GM18861 (cell line): Measurements from ENCODE around the gene ANKRD11.
"Not testable (repeated sequence)": the region's sequence is repeated elsewhere in the genome, so short reads cannot be mapped to it uniquely, and the experiment has no call there.

Experiments
- ATAC-seq: cut with Tn5 transposase; IDR thresholded peaks from one replicate; pipeline ENCODE4 v1.9.1; 2021; ENCODE audit not compliant: unreplicated experiment

Gene ANKRD11

DNA sequence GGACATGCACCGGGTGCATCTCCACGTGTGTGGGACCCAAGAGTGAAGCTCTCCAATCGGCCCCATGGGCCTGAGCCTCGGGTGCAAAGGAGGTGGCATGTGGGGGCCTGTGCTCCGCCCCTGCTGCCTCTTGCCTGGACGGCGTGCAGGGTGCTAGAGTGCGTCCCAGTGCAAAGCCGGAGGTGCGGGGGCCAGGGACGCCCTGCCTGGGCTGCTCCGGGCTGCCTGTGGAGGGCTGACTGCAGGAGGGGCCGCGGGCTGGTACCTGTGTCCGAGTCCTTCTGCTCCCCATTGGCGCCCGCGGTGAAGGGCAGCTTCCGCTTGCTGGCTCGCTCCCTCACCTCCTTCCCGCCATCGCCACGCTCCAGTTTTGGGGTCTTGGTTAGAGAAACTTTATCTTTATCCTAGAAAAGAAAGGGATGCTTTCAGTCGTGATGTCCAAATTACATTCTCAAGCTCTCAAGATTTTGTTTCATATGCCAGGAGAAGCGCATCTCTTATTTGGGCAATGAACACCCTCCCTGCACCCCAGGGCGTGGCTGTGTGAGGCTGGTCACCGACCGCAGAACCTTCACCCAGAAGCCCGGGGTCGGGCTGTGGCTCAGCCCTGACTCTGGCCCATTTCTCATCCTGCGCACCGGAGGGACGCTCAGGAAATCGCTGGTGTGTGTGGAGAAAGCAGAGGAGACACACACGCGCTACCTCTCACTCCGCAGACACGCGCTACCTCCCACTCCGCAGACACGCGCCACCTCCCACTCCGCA lies 185.2 kb downstream of the ANKRD11 start:
- ATAC-seq: no peak

DNA sequence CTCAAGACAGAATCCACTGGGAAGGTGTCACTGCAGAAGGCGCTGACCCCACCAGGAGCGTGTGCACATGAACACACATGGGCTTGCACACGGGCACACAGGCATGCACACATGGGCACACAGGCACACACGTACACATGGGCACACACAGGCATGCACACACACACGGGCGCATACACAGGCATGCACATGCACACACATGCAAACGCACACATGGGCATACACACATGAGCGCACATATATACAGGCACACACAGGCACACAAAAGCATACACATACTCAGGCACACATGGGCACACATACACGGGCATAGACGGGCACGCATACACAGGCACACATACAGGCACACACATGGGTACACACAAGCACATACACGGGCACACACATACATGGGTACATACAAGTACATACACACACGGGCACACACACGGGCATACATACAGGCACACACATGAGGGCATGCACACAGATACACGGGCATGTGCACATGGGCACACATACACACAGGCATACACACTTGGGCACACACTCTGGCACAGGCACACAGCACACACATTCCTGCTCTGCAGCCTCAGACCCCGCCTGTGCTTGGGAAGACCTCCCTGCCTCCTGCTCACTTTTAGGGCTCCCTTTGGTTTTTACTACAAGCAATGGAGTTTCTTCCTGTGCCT lies 186.0 kb downstream of the ANKRD11 start:
- ATAC-seq: no peak

DNA sequence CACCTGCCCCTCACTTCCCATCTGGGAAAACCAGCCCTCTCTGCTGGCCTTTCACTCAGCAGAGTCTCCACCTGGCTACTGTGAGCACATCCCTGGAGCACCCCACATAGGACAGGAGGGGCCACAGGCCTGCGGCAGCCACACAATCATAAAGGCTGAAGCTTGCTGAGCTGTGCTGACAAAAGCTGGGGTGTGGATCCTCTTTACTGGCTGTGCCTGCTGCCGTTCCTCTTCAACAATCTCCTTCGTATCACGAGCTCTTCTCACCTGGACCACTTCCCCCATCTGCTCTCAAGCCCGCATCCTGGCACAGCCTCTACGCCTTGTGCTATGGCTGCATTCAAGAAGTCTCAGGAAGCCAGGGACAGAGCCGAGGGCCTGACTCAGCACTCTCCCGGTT lies 186.7 kb downstream of the ANKRD11 start:
- no peak for ATAC-seq

DNA sequence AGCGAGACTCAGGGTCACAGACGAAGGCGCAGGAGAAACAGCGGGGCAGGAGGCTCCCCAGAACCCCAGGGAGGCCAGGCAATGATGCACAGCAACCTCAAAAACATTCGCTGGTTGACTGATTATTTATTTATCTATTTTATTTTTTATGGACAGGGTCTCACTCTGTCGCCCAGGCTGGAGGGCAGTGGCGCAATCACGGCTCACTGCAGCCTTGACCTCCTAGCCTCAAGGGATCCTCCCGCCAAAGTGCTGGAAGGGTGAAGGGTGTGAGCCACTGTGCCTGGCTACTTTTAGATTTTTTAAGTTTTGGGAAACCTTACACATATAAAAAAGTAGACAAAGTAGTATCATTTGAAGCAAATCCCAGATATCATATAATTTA lies 189.4 kb downstream of the ANKRD11 start:
- no peak for ATAC-seq

DNA sequence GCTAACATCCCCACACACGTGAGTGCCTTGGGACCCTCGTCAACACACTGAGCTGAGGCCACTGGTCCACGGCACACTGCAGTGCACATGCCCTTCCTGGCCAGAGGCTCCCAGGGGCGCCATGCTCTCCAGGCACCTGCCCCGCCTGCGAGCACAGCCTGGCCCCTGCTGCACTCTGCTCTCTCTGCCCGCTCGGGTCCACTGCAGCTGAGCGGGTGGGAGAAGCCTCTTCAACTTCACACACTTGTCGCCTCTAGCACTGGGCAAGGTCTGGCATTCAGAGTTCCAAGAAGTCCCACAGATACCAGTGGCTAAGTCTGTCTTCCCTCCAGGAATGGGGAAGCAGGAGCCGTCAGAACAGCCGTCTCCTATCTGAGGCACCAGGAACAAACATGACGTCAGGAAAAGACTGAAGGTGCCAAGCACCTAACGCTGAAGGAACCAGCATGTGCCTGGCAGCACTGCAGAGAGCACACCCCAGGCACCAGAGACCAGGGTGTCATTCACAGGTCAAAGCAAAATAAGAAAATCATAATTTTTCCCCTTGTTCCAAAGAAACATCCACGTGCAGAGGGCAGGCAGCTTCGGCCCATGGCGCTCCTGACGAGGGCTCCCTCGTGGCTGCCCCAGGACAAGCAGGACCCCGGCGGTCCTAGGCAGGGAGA lies 189.9 kb downstream of the ANKRD11 start:
- no peak for ATAC-seq

DNA sequence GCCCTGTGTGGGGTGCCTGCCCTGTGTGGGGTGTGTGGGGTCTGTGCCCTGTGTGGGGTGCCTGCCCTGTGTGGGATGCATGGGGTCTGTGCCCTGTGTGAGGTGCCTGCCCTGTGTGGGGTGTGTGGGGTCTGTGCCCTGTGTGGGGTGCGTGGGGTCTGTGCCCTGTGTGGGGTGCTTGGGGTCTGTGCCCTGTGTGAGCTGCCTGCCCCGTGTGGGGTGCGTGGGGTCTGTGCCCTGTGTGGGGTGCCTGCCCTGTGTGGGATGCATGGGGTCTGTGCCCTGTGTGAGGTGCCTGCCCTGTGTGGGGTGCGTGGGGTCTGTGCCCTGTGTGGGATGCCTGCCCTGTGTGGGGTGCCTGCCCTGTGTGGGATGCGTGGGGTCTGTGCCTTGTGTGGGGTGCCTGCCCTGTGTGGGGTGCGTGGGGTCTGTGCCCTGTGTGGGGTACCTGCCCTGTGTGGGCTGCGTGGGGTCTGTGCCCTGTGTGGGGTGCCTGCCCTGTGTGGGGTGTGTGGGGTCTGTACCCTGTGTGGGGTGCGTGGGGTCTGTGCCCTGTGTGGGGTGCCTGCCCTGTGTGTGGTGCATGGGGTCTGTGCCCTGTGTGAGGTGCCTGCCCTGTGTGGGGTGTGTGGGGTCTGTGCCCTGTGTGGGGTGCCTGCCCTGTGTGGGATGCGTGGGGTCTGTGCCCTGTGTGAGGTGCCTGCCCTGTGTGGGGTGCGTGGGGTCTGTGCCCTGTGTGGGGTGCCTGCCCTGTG lies 190.8 kb downstream of the ANKRD11 start:
- ATAC-seq: not testable (repeated sequence)

DNA sequence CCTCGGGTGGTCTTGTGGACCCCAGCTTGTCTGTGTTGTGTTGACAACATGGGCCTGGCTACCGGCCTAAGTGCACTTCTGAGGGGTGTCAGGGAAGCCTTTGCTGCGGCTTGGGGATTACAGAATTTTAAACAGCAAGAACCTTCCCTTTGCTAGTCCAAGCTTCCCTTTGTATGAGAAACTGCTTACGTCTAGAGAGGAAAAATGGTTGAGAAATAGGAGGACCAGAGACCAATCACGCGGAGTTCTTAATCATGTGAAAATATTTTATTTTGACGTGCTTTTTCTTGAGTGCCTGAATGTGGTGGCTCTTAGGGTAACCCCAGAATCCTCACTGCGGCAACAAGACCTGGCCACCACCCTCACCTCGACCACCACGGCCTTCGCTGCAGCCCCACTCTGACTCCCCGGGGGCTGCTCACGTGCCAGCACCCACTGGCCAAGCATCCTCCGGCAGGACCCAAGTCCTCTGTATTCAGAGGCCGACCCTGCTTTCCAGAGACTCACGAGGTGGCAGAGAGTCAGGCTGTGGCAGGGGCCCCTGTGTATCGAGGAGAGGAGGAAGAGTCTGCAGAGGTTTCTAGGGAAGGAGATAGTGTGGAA lies 191.6 kb downstream of the ANKRD11 start:
- ATAC-seq: no peak

DNA sequence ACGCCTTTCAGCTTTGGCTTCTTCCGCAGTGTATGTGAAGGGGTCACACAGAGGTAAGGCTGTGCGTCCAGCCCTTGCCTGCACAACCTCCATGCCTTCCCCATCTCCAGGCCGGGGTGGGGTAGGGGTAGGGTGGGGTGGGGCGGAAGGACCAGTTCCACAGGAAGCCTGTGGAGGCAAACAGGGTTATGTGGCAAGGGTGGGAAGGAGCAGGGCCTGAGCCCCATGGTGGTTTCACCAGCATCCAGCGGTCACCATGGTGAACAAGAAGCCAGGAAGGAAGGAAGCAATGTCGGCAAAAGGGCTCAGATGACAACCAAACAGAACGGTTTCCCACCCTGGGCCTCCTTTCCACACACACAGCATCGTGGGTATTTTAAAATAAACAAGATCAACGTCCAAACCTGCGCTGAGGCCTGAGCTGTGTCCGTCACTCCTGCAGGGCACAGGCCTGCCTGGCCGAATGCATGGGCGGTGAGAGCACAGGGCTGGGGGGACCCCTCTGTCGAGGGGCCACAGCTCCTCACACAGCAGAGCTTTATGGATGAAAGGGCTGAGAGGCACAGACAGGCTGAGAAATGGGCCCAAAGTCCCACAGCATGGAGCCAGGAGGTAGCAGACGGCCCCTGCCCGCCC lies 192.3 kb downstream of the ANKRD11 start:
- no peak for ATAC-seq

DNA sequence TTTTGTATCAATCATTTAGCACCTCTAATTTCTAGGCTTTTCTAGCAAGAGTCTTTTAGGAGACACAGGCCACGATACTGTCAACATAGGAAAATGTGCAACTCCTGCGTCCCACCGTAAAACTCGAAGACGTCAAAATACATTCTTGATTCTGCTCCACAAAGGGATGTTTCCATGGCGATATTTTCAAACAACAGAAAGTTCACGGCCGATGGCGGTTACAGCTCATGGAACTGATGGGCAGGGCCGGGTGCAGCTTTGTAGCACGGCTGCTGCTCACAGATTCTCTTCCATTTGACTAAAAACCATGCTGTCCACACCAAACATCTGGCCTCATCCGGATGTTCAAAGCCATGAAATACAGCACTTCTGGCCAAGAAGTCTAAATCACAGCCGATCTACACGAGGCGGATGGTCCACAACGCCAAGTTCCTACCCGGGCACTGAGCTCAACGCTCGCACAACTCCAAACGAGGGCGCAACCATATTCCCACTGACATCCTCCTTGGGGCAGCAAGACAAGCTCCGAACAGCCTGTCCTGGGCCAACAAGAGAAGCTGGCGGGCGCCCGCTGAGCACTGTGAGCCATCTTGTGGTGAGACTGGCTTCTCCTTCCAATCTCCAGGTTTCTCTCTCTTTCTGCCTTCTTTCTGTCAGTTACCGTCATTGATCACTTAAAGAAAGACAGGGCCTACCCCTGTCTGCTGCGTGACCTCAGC lies 193.0 kb downstream of the ANKRD11 start:
- ATAC-seq: no peak

DNA sequence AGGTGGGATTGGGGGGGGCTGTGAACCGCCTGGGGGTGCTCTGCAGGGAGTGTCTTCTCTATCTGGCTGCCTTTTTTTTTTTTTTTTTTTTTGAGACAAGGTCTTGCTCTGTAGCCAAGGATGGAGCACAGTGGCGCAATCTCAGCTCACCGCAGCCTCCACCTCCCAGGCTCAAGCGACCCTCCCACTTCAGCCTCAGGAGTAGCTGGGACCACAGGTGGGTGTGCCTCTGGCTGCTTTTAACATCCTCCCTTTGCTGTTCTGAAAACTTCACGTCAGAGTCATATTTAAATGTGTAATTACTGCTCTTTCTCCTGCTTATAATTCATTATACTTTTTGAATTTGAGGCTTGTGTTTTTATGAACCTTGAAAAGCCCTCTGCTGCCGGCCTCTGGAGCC lies 194.4 kb downstream of the ANKRD11 start:
- no peak for ATAC-seq

DNA sequence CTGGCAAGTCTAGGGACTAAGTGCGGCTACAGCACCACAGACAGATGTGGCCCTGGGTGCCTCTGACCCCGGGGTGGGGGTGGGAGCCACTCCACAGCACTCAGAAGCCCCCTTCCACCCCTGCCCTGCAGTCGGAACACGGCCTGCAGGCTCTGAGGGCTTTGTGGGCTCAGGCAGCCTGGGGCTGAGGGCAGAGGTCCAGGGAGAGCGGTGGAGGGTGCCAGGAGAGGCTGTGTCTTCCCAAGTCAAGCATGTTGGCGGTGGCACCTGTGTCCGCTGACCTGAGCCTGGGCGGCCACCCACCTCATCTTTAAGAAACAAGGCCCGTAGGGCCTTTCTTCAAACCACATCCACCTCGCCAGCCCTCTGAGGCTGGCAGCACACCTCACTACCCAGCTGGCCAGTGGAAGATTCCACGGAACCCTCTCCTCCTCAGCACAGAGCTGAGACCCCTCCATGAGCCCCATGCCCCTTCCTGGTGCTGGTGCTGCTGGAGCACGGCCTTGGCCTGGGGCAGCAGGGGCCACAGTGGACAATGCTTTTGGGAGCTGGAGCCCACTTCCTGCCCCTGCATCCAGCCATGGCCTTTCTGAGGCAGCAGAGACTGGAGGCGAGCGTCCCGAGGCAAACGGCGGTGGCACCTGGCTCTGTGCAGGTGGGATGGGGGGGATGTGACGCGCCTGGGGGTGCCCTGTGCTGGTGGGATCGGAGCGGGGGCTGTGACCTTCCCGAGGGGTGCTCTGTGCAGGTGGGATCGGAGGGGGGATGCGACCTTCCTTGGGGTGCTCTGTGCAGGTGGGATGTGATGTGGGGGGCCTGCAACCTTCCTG lies 195.1 kb downstream of the ANKRD11 start:
- ATAC-seq: no peak

DNA sequence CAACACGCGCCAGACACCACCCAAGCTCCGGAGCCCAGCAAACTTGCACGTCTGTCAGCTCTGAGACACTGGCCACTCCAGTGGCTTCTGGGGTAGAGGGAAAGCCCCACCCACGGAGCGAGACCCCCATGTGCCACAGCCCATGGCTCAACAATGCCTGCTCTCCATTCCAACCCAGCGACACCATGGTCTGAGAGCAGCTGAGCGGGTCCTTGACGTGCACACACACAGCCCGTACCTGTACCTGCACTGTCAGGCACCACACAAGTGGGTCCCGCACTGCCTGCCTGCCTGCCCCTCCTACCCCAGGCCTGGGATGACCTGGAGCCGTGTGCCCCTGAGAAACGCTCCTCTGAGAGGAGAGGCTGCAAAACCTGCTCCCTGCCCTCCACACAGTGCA lies 195.9 kb downstream of the ANKRD11 start:
- no peak for ATAC-seq

DNA sequence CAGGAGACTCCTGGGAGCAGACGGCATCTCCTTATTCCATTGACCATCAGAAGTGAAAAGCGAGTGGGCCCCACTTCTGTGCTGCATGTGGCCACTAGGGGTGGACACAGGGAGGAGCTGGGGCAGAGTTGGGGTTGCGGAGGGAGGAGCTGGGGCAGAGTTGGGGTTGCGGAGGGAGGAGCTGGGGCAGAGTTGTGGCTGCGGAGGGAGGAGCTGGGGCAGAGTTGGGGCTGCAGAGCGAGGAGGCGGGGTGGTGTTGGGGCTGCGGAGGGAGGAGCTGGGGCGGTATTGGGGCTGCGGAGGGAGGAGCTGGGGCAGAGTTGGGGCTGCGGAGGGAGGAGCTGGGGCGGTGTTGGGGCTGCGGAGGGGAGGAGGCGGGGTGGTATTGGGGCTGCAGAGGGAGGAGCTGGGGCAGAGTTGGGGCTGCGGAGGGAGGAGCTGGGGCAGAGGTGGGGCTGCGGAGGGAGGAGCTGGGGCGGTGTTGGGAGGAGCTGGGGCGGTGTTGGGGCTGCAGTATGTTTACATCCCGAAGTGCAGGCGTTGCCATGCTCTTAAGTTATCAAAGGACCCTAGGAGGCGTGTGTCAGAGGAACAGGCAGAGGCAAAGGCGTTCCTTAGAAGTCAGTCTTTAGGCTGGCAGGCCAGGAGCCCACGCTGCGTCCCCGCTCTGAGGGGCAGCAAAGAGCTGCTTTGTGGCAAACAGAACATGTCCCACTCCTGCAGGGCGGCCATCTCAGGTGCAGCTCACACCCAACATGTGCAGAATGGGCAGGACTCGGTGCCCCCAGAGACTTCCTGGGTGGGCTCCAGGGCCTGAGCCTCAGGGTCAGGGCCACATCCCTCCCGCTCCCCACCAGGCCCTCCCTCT lies 196.9 kb downstream of the ANKRD11 start:
- ATAC-seq: no peak

DNA sequence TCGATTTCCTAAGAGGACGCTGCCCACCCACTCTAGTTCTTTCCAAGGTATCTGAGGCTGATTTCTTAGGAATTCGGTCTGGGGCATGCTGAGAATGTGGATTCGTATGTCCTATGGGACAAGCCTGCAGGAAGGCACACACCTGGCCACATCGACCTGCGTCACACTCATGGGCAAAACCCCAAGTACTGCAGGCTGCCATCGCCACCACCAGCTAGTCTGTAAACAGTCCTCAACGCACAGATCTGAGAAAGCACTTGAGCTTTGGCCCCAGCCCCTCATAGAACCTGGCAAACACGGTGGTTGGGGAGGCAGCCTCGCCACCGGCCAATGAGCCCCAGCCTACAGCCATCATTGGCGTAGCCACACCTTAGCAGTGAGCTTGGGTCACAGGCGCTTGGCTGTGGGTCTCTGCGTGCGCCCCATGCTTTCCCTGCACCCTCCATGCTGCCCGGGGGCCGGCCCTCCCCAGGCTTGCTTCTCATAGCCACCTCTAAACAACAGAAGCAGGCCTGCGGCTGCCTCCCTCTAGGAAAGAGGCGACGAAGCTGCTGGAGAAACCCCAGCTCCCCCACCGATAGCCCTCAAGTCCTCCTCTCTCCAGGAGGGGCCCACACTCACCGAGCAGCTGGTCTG lies 197.8 kb downstream of the ANKRD11 start:
- ATAC-seq: no peak

DNA sequence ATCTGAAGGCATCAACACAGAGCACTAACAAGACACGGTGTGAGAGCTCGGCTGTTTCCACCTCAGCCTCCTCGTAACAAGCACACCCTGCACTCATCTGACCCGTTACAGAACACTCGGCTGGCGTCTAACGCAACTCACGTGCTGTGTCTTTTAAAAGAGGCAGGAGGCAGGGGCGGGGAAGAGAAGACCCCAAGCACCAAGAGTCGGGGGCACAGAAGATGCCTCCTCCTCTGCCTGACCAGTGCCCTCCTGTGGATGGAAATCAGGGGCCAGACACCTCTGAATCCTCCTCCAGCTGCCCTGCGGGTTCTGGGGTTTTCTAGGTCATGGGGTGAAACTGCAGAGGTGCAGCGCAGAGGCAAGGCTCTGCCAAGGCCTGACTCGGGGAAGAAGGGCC lies 198.6 kb downstream of the ANKRD11 start:
- ATAC-seq: no peak

DNA sequence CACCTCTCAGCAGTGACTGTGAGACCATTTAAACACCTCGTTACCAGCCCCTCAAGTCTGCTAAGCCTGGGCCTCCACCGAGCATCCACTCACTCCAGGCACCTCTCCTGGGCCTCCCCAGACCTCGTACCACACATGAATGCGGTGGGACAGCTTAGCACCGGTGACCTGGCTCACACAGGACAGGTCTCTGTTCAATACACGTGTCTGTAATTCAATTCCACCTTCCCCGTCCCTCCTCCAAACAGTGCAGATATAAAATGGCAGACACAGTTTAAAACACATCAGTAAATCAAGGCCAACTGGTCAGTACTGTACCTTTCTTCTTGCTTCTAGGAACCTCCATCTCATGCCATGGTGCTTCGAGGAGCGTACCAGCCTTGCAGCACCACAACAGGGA lies 199.0 kb downstream of the ANKRD11 start:
- no peak for ATAC-seq

DNA sequence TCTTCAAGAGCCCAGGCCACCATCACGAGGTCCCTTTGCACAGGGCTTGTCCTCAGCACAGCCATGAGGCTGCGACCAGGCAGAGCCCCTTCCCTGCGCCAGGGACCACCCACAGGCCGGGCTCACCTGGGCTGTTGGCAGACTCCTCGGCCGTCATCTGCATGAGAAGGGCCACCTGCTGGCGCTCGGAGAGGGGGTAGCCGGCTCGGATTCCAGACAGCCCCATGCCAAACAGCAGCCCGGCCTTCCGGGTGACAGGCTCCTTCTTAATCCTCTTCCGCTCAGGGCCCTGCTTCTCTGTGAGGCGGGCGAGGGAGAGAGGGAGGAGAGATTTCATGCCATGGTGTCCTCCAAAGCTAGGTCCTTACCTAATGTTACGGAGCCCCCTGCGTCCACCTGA lies 199.5 kb downstream of the ANKRD11 start:
- no peak for ATAC-seq

DNA sequence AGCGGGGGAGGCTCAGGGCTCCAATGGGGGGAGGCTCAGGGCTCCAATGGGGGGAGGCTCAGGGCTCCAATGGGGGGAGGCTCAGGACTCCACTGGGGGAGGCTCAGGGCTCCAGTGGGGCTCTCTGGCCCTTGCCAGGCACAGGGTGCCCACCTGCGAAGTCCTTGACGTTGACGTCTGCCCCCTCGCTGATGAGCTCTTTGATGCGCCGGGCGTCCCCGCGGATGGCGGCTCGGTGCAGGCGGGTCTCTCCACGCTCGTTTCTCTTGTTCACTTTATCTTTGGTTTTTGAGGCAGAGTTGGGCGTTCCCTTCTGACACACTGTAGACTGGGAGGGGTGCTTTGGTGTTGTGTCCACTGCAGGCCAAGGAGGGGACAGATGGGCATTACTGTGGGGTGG lies 199.9 kb downstream of the ANKRD11 start:
- no peak for ATAC-seq
